H1 (cell line): Measurements from ENCODE around the gene EFCAB10. TPM values are rescaled to one million over a fixed set of nuclear protein-coding genes. Genes with fewer than 3 reads are reported as not detected.

Experiments
- EGR1 ChIP-seq: IDR thresholded peaks from 2 replicates; pipeline ENCODE4 v1.6.1; 2011; ENCODE audit warnings: low read depth, low read length, borderline replicate concordance
- GTF2F1 ChIP-seq: IDR thresholded peaks from 2 replicates; pipeline ENCODE4 v1.6.1; 2012; ENCODE audit warnings: low read depth, low read length, improper control_type of control experiment, borderline replicate concordance
- POU5F1 ChIP-seq: IDR thresholded peaks from 2 replicates; pipeline ENCODE4 v1.6.1; 2011; ENCODE audit warnings: low read depth, mild to moderate bottlenecking, low read length, moderate library complexity
- polyA plus RNA-seq, 7 experiments: library from polyadenylated mRNA; depleted of rRNA in 3 of 7; stranded (reverse) in 5 of 7; unstranded in 2 of 7; fragments of >200 nt in 5 of 7; fragments of 200-250 nt in 2 of 7; gene quantifications; 1 replicate in 5 of 7; 2 replicates in 1 of 7; 4 replicates in 1 of 7; pipeline versions ENCODE4 v1.2.1 to v1.2.3, GENCODE V29; 2011 to 2013; ENCODE audit warnings: missing spikeins in 2 of 7, mixed read lengths in 2 of 7
- total RNA-seq: library from RNA; stranded (reverse); fragmentation: NEBNext Ultra II Directional; extraction: Animal tissue kit (Norgen Biotek cat#: 25700); gene quantifications from 2 replicates; pipeline ENCODE4 v1.2.1, GENCODE V29; 2021

The EFCAB10 gene
- total and polyA plus RNA-seq, 2 of the 8 experiments (the other 6 are each of a cell fraction or from before 2014, with no cell fraction given) = 0.80 to 3.1 TPM

DNA sequence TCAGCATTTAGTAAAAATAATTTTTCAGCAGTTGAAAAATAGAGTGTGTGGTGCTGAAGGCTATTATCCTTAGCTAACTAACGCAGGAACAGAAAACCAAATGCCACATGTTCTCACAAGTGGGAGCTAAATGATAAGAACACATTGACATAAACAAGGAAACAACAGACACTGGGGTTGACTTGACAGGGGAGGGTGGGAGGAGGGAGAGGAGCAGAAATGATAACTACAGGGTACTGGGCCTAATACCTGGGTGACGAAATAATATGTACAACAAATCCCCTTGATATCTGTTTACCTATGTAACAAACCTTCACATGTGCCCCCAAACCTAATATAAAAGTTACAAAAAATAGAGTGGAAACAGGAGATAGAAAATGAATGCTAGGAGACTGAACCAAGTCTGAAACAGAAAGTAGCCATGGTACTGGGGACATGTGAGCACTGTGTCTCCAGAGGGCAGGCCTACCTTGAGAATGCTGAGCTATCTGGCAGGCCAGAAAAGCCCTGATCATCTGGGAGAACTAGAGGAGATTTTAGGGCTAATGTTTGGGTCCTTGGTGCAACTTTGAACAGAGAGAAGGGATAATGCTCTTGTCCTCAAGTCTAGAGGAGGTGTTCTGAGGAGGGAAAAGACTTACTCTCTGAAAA, 4.7 kb upstream of the EFCAB10 start (continued):
- TF ChIP-seq GTF2F1 (no peak), EGR1 (no peak), POU5F1 (no peak)
